IPS-18a (cell line): Measurements from ENCODE around the gene ZNF709.
"Not testable (repeated sequence)": the region's sequence is repeated elsewhere in the genome, so short reads cannot be mapped to it uniquely, and the experiment has no call there.

Experiments
- H3K27ac ChIP-seq: one replicate; pipeline ENCODE4 v1.5.1; 2013; ENCODE audit warnings: low read length
- H3K27me3 ChIP-seq: one replicate; pipeline ENCODE4 v1.6.1; 2013; ENCODE audit warnings: mild to moderate bottlenecking, low read length; ENCODE audit not compliant: control insufficient read depth, insufficient read depth
- H3K36me3 ChIP-seq: one replicate; pipeline ENCODE4 v1.6.1; 2013; ENCODE audit warnings: low read depth, low read length; ENCODE audit not compliant: control insufficient read depth
- H3K4me1 ChIP-seq: one replicate; pipeline ENCODE4 v1.6.1; 2013; ENCODE audit warnings: low read depth, low read length; ENCODE audit not compliant: control insufficient read depth
- H3K4me3 ChIP-seq: one replicate; pipeline ENCODE4 v1.5.1; 2013; ENCODE audit warnings: low read length
- H3K9ac ChIP-seq: one replicate; pipeline ENCODE4 v1.6.1; 2013; ENCODE audit warnings: mild to moderate bottlenecking, low read length, moderate library complexity
- H3K9me3 ChIP-seq: one replicate; pipeline ENCODE4 v1.6.1; 2013; ENCODE audit warnings: low read depth, low read length; ENCODE audit not compliant: control insufficient read depth

ZNF709 gene

DNA sequence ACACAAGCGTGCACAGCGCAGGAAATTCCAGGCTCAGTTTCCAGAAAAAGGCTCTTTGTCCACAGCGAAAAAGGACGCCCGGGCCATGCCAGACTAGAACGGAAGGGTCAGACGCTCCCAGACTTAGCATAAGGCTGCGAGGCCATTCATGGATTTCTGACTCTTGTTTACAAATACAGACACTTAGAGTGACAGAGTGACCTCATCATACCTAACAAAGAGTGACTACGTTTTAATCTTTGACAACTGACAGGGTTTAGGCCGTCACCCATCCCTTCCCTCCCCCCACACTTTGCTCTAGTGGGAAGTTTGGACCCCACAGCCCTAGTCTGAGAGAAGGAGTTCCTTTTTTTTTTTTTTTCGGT lies 418 bp upstream of the ZNF709 start:
- Histone ChIP-seq H3K9ac (peak overlapping the region; percentile 55), H3K4me1 (peaks cover 6% of the 10 kb centered on the region), H3K27me3 (peaks cover 11% of the 10 kb centered on the region), H3K4me3 (peak overlapping the region; percentile 72), H3K27ac (no peak overlapping the region), H3K9me3 (no peaks in the 10 kb centered on the region), H3K36me3 (no peaks in the 10 kb centered on the region)

DNA sequence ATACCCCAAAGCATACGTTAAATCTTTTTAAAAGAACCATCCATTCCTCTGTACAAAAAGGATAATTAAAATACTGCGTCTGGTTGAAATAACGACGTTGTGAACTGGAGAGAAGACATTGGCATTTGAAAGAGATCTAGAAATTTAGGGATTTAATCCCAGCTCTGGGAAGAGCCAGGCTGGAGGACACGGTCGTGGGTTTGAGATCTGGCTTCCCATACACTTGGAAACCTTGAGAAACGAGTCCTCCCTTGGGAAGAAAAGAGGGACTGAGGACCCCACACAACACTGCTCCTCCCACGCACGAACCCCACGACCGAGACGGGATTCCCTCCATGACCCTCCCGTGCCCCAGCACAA lies 625 bp downstream of the ZNF709 start:
- peaks cover 6% of the 10 kb centered on the region for H3K4me1 ChIP-seq
- H3K27ac ChIP-seq: no peak overlapping the region
- H3K9me3 ChIP-seq: no peaks in the 10 kb centered on the region
- H3K9ac ChIP-seq: peak overlapping the region; percentile 55
- peak overlapping the region; percentile 72 for H3K4me3 ChIP-seq
- peaks cover 11% of the 10 kb centered on the region for H3K27me3 ChIP-seq
- no peaks in the 10 kb centered on the region for H3K36me3 ChIP-seq

DNA sequence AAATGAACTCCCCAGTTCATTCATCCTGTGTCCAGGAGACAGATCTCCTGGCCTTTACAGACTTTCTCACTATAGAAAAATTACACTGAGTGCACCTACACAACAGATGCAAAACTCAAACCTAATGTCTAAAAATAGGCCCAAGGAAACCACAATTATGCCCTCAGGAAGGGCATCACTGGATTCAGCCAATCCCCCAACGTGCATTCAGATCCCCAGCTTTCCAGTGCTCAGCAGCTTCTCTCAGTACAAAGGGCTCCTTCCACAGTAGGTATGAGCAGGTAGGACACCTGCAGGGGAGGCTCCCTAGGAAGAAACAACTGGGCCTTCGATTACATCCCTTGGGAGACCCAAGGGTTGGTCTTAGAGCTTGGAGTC lies 2.1 kb downstream of the ZNF709 start:
- Histone ChIP-seq H3K9me3 (no peaks in the 10 kb centered on the region), H3K27ac (no peak overlapping the region), H3K4me1 (peaks cover 6% of the 10 kb centered on the region), H3K36me3 (no peaks in the 10 kb centered on the region), H3K4me3 (no peak overlapping the region), H3K27me3 (peaks cover 11% of the 10 kb centered on the region), H3K9ac (no peak overlapping the region)

DNA sequence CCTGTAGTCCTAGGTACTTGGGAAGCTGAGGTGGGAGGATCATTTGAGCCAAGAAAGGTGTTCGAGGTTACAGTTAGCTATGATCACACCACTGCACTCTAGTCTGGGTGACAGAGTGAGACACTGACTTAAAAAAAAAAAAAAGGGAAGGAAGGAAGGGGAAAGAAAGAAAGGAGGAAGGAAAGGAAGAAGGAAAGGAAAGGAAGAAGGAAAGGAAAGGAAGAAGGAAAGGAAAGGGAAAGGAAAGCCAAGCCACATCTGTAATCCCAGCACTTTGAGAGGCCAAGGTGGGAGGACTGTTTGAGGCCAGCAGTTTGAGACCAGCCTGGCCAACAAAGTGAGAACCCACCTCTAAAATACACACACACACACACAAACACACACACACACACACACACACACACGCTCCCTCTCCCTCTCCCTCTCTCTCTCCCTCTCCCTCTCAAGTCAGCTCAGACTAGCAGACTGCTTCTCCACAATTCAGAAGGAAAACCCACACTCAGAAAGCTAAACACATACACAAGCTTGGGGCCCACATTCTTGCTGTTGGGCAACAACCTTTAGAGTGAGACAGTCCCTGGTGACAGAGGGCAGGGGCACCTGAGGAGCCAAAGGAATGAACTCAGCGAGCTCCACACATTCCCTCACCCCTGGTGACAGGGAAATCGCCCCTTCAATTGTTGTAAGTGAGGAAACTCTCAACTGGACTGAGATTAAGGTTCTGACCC lies 2.7 kb downstream of the ZNF709 start:
- Histone ChIP-seq H3K27me3 (peaks cover 11% of the 10 kb centered on the region), H3K9me3 (no peaks in the 10 kb centered on the region), H3K4me3 (no peak overlapping the region), H3K27ac (no peak overlapping the region), H3K36me3 (no peaks in the 10 kb centered on the region), H3K4me1 (peaks cover 6% of the 10 kb centered on the region), H3K9ac (no peak overlapping the region)

DNA sequence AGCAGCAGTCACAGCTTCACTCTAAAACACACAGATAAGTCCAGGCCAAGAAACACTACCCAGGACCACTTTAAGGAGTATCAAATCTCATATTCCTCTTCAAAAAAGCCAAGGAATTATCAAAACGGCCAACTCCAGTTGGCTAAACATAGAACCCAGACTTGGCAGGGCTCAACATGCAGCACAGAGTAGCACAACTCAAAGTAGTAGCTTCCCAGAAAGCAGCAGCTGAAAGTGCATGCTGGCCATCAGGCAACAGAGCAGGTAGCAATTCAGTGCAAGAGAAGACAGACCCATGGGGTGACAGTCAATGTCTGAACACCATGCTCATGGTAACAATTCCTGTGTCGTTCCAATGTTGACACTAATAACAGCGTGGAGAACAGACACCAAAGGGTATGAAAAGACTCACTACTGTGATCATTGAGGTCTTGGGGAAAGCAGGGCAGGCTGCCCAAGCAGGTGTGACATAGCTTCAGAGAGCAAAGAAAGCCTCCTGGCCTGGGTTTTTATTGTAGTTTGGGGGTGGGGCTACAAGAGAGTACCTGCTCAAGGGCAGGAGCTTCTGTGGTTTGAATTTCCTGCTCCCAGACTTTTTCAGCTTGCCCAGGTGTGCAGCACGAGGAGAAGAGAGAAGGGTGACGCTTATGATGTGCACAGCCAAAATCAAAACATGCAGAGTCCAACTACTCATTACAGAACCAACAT lies 6.2 kb downstream of the ZNF709 start:
- Histone ChIP-seq H3K4me3 (no peak overlapping the region), H3K36me3 (no peaks in the 10 kb centered on the region), H3K4me1 (no peaks in the 10 kb centered on the region), H3K9me3 (no peaks in the 10 kb centered on the region), H3K27ac (no peak overlapping the region), H3K9ac (no peak overlapping the region), H3K27me3 (no peaks in the 10 kb centered on the region)

DNA sequence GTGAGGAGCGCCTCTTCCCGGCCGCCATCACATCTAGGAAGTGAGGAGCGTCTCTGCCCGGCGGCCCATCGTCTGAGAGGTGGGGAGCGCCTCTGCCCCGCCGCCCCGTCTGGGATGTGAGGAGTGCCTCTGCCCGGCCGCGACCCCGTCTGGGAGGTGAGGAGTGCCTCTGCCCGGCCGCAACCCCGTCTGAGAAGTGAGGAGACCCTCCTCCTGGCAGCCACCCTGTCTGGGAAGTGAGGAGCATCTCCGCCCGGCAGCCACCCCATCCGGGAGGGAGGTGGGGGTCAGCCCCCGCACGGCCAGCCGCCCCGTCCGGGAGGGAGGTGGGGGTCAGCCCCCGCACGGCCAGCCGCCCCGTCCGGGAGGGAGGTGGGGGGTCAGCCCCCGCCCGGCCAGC lies 17.0 kb downstream of the ZNF709 start:
- H3K9me3 ChIP-seq: peaks cover 49% of the 10 kb centered on the region
- not testable (repeated sequence) for H3K4me3 ChIP-seq, H3K4me1 ChIP-seq, H3K27ac ChIP-seq, H3K27me3 ChIP-seq, H3K9ac ChIP-seq, H3K36me3 ChIP-seq

DNA sequence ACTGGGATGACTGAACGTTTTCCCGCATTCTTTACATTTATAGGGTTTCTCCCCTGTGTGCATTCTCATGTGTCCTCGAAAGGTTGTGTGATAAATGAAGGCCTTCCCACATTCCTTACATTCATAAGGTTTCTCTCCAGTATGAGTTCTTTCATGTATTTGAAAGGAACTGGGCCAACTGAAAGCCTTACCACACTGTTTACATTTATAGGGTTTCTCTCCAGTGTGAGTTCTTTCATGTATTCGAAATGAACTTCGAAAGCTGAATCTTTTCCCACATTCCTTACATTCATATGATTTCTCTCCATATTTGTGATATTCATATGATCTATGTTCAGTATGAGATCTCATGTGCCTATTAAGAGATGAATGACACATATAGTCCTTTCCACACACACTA lies 19.4 kb downstream of the ZNF709 start:
- H3K36me3 ChIP-seq: peaks cover 5% of the 10 kb centered on the region
- H3K27ac ChIP-seq: no peak overlapping the region
- H3K4me1 ChIP-seq: no peaks in the 10 kb centered on the region
- peaks cover 59% of the 10 kb centered on the region for H3K9me3 ChIP-seq
- H3K27me3 ChIP-seq: no peaks in the 10 kb centered on the region
- no peak overlapping the region for H3K9ac ChIP-seq
- no peak overlapping the region for H3K4me3 ChIP-seq

DNA sequence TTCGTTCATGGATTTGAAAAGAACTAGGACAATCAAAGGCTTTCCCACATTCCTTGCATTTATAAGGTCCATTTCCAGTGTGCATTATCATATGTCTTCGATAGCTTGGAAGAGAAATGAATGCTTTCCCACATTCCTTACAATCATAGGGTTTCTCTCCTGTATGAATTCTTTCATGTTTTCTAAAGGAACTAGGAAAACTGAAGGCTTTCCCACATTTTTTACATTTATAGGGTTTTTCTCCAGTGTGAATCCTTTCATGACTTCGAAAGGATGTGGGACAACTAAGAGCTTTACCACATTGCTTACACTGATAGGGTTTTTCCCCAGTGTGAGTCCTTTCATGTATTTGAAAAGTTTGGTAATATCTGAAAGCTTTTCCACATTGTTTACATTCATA lies 19.8 kb downstream of the ZNF709 start:
- Histone ChIP-seq H3K9ac (no peak overlapping the region), H3K4me1 (no peaks in the 10 kb centered on the region), H3K27ac (no peak overlapping the region), H3K36me3 (peaks cover 5% of the 10 kb centered on the region), H3K4me3 (no peak overlapping the region), H3K9me3 (peaks cover 55% of the 10 kb centered on the region), H3K27me3 (no peaks in the 10 kb centered on the region)

DNA sequence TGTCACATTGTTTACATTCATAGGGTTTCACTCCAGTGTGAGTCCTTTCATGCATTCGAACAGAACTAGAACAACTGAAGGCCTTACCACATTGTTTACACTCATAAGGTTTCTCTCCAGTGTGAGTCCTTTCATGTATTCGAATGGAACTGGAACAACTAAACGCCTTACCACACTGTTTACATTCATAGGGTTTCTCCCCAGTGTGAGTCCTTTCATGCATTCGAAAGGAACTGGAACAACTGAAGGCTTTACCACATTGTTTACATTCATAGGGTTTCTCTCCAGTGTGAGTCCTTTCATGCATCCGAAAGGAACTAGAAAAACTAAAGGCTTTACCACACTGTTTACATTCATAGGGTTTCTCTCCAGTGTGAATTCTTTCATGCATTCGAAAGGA lies 20.5 kb downstream of the ZNF709 start:
- not testable (repeated sequence) for H3K27ac ChIP-seq, H3K4me3 ChIP-seq, H3K4me1 ChIP-seq, H3K9ac ChIP-seq, H3K27me3 ChIP-seq, H3K36me3 ChIP-seq
- peaks cover 53% of the 10 kb centered on the region for H3K9me3 ChIP-seq

DNA sequence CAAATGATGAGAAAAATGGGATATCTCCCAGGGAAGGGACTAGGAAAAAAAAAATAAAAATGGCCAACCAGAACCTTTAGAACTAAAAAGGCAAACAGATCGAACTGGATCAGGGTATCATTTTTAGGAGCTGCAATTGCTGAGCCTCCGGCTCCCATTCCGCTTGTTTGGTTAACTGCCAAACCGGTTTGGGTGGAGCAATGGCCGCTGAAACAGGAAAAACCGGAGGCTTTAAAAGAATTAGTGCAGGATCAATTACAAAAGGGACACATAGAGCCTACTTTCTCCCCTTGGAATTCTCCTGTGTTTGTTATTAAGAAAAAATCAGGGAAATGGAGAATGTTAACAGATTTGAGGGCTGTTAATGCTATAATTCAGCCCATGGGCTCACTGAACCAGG lies 31.1 kb downstream of the ZNF709 start:
- no peaks in the 10 kb centered on the region for H3K4me1 ChIP-seq
- H3K4me3 ChIP-seq: no peak overlapping the region
- H3K9me3 ChIP-seq: peaks cover 16% of the 10 kb centered on the region
- H3K9ac ChIP-seq: no peak overlapping the region
- no peak overlapping the region for H3K27ac ChIP-seq
- H3K27me3 ChIP-seq: no peaks in the 10 kb centered on the region
- no peaks in the 10 kb centered on the region for H3K36me3 ChIP-seq

DNA sequence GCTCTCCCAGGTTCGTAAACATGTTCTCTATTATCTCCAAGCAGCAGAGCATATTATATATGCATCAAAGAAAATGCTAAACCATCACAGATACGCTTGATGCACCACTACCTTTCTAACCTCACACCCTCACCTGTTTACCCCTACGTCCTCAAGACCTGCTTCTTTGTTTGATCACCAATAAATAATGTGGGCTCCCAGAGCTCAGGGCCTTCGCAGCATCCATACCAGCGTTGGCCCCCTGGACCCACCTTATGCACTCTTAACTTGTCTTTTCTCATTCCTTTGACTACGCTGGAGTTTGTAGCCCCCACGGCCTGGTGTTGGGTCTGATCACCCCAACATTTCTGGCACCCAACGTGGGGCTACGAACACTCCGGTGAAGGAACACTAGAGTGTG lies 33.8 kb downstream of the ZNF709 start:
- Histone ChIP-seq H3K27me3 (no peaks in the 10 kb centered on the region), H3K9me3 (peaks cover 19% of the 10 kb centered on the region), H3K27ac (no peak overlapping the region), H3K9ac (no peak overlapping the region), H3K4me1 (no peaks in the 10 kb centered on the region), H3K4me3 (no peak overlapping the region), H3K36me3 (no peaks in the 10 kb centered on the region)

DNA sequence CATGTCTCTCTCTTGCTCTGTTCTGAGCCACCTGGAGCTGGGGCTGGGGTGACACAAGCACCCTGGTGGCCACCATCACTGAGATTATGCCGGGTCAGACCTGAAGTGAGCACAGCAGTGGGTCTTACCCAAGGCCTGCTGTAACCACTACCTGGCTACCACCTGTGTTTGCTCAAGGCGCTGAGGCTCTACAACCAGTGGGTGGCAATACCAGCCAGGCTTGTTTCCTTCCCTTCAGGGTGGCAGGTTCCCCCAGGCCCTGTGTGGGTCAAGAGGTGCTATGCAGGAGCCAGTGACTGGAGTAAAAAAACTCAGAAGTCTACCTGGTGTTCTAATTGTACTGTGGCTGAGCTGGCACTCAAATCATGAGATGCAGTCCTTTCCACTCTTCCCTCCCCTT lies 35.8 kb downstream of the ZNF709 start:
- Histone ChIP-seq H3K4me3 (no peak overlapping the region), H3K9ac (no peak overlapping the region), H3K27me3 (no peaks in the 10 kb centered on the region), H3K36me3 (no peaks in the 10 kb centered on the region), H3K4me1 (no peaks in the 10 kb centered on the region), H3K9me3 (peaks cover 19% of the 10 kb centered on the region), H3K27ac (no peak overlapping the region)
